OCI-LY7 (cell line): ENCODE results near the gene USP43.

Experiments
- EZH2phosphoT487 ChIP-seq: fragments of 200-600 bp; sonication (generic); IDR thresholded peaks from 2 replicates; pipeline ENCODE4 v1.6.1; 2018; ENCODE audit warnings: low read depth, borderline replicate concordance, mild to moderate bottlenecking, mixed run types, antibody characterized with exemption, low read length, moderate library complexity, mixed read lengths
- TF ChIP-seq, protein P1 (sequence below): fragments of 200-600 bp; sonication (generic); conservative IDR thresholded peaks from 2 replicates; pipeline ENCODE4 v1.5.1; 2014; ENCODE audit warnings: mild to moderate bottlenecking, antibody characterized with exemption, low read length, moderate library complexity, mixed read lengths

GRCh38 chr17:9676084-9676483 lies 30.8 kb downstream of the USP43 start:
- TF ChIP-seq, protein P1, sequence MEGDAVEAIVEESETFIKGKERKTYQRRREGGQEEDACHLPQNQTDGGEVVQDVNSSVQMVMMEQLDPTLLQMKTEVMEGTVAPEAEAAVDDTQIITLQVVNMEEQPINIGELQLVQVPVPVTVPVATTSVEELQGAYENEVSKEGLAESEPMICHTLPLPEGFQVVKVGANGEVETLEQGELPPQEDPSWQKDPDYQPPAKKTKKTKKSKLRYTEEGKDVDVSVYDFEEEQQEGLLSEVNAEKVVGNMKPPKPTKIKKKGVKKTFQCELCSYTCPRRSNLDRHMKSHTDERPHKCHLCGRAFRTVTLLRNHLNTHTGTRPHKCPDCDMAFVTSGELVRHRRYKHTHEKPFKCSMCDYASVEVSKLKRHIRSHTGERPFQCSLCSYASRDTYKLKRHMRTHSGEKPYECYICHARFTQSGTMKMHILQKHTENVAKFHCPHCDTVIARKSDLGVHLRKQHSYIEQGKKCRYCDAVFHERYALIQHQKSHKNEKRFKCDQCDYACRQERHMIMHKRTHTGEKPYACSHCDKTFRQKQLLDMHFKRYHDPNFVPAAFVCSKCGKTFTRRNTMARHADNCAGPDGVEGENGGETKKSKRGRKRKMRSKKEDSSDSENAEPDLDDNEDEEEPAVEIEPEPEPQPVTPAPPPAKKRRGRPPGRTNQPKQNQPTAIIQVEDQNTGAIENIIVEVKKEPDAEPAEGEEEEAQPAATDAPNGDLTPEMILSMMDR, result peak; percentile 40; the same call in 1 of the 2 replicates
- TF ChIP-seq EZH2phosphoT487, result no peak
